ENCODE measurements around the gene GTF2E1. TPM values are rescaled to one million over a fixed set of nuclear protein-coding genes. Genes with fewer than 3 reads are reported as not detected.
"Not testable (repeated sequence)": the region's sequence is repeated elsewhere in the genome, so short reads cannot be mapped to it uniquely, and the experiment has no call there.

GTF2E1 gene
- total RNA-seq, 1 donor from 2014 or later: 22.9 TPM

GRCh38 chr3:120730576-120731542 is 11.7 kb upstream of the GTF2E1 start:
- POLR2A ChIA-PET: no interaction called here
- Mint-ChIP-seq H3K27me3 (no peaks in the 10 kb centered on the region), H3K4me1 (no peaks in the 10 kb centered on the region), H3K9me3 (no peaks in the 10 kb centered on the region), H3K27ac (no peak overlapping the region), H3K36me3 (ENCODE audit: low read depth) (peaks cover 28% of the 10 kb centered on the region), H3K4me3 (no peak overlapping the region)
- CTCF ChIA-PET: no interaction called here
- ATAC-seq (ENCODE audit: low read depth) (no peak), DNase-seq (no peak)
- TF ChIP-seq CTCF (IDR thresholded peaks at IDR 0.05): no peak
- intact Hi-C loops (cut with micrococcal nuclease): no loop called here

DNA sequence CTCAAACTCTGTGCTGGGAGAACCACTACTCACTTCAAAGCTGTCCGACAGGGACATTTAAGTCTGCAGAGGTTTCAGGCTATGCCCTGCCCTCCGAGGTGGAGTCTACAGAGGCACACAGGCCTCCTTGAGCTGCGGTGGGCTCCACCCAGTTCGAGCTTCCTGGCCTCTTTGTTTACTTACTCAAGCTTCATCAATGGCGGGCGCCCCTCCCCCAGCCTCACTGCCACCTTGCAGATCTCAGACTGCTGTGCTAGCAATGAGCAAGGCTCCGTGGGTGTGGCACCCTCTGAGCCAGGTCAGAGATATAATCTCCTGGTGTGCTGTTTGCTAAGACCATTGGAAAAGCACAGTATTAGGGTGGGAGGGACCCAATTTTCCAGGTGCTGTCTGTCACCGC is 4.5 kb upstream of the GTF2E1 start:
- ATAC-seq (ENCODE audit: low read depth); CTCF ChIA-PET; DNase-seq; H3K27me3 Mint-ChIP-seq; POLR2A ChIA-PET; H3K9me3 Mint-ChIP-seq; intact Hi-C loops (cut with micrococcal nuclease); H3K27ac Mint-ChIP-seq; H3K4me3 Mint-ChIP-seq: not testable (repeated sequence)
- Mint-ChIP-seq H3K4me1 (peaks cover 17% of the 10 kb centered on the region), H3K36me3 (ENCODE audit: low read depth) (peaks cover 17% of the 10 kb centered on the region)

GRCh38 chr3:120741320-120741719 is 1.2 kb upstream of the GTF2E1 start:
- intact Hi-C loops (cut with micrococcal nuclease): loop anchor here (5.0 kb wide), 3 partner anchors 324 to 1064 kb away; partner anchors contain the start of genes COX17 and HCLS1
- no peak for ATAC-seq (ENCODE audit: low read depth)

GRCh38 chr3:120741837-120742197 is 727 bp upstream of the GTF2E1 start:
- ATAC-seq (ENCODE audit: low read depth): peak; percentile 18
- ChIA-PET CTCF (interaction anchor here (1.6 kb wide), 1 partner anchor 53 kb away, joined by 3 read pairs; no protein-coding TSS in a partner anchor), POLR2A (interaction anchor here (0.7 to 1.7 kb wide), 8 partner anchors 20 to 1501 kb away, joined by 3 to 21 read pairs (median 6); partner anchors contain the start of genes B4GALT4, LRRC58 and NDUFB4)
- no peak for DNase-seq
- H3K27me3 Mint-ChIP-seq: no peaks in the 10 kb centered on the region
- H3K9me3 Mint-ChIP-seq: peaks cover 2% of the 10 kb centered on the region
- TF ChIP-seq CTCF (IDR thresholded peaks at IDR 0.05): no peak
- H3K4me3 Mint-ChIP-seq: peak overlapping the region; percentile 96
- intact Hi-C loops (cut with micrococcal nuclease): loop anchor here (1.0 to 5.0 kb wide), 11 partner anchors 54 to 1675 kb away; partner anchors contain the start of genes COX17, GSK3B, HCLS1 and LRRC58
- H3K4me1 Mint-ChIP-seq: peaks cover 36% of the 10 kb centered on the region
- peak overlapping the region; percentile 97 for H3K27ac Mint-ChIP-seq
- peaks cover 19% of the 10 kb centered on the region for H3K36me3 Mint-ChIP-seq (ENCODE audit: low read depth)

More at GRCh38 chr3:120741320-120741719, 1.2 kb upstream of the GTF2E1 start:
- Mint-ChIP-seq H3K27me3 (no peaks in the 10 kb centered on the region), H3K4me3 (peak overlapping the region; percentile 96), H3K36me3 (ENCODE audit: low read depth) (peaks cover 19% of the 10 kb centered on the region), H3K27ac (peak overlapping the region; percentile 61), H3K4me1 (peaks cover 36% of the 10 kb centered on the region), H3K9me3 (peaks cover 2% of the 10 kb centered on the region)
- ChIA-PET CTCF (no interaction called here), POLR2A (interaction anchor here (1.2 to 1.5 kb wide), 2 partner anchors 182 to 1500 kb away, joined by 4 read pairs; partner anchors contain the start of gene B4GALT4)
- DNase-seq: no peak
- no peak for TF ChIP-seq CTCF (IDR thresholded peaks at IDR 0.05)

DNA sequence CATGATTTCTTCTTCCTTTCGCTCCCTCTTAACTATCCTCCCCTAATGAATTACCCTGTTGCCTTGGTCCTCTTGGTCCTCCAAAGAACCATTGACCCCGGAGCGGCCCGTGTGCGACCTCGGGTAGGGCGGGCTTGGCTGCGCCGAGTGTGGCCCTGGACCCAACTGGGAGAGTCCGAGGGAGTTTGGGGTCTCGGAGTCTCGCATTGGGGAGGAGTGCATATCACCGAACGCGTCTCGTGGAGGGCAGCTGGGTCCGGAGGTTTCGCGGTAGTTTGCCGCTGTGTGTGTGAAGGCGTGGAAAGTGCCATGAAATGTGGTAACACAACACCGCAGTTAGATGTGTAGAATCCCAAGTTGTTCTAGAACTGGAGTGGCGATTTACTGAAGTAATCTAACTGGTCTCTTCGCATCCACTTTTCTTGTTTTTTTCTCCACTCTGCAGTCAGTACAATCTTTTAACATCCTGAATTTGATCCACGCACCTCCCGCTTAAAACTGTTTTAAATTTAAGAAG is 363 bp downstream of the GTF2E1 start:
- DNase-seq: no peak
- Mint-ChIP-seq H3K9me3 (no peaks in the 10 kb centered on the region), H3K27ac (peak overlapping the region; percentile 97), H3K36me3 (ENCODE audit: low read depth) (peaks cover 15% of the 10 kb centered on the region), H3K4me1 (peaks cover 36% of the 10 kb centered on the region), H3K4me3 (peak overlapping the region; percentile 96), H3K27me3 (no peaks in the 10 kb centered on the region)
- ATAC-seq (ENCODE audit: low read depth): peak; percentile 7
- intact Hi-C loops (cut with micrococcal nuclease): loop anchor here (1.0 to 5.0 kb wide), 11 partner anchors 55 to 1674 kb away; partner anchors contain the start of genes COX17, GSK3B, HCLS1 and LRRC58
- CTCF ChIA-PET: interaction anchor here (1.6 kb wide), 1 partner anchor 52 kb away, joined by 3 read pairs; no protein-coding TSS in a partner anchor
- POLR2A ChIA-PET: interaction anchor here (0.6 to 1.7 kb wide), 7 partner anchors 54 to 1502 kb away, joined by 3 to 21 read pairs (median 4); partner anchors contain the start of genes B4GALT4, LRRC58 and NDUFB4
- TF ChIP-seq CTCF (IDR thresholded peaks at IDR 0.05): no peak

Measured in activated B cell treated with CpG ODN at 0.5 μM for 24 hours (primary cell).